Body of pancreas (tissue), 4 donors: ENCODE data around the gene IFI6. TPM values are rescaled to one million over a fixed set of nuclear protein-coding genes. Genes with fewer than 3 reads are reported as not detected.
A peak's percentile ranks its signal among the peaks of the same experiment; 100 is the strongest.
"Not testable (repeated sequence)": the region's sequence is repeated elsewhere in the genome, so short reads cannot be mapped to it uniquely, and the experiment has no call there.

ENCODE experiments used
- ATAC-seq: fragments of 150-250 bp; one replicate; pipeline ENCODE4 v1.9.1; 2016
- DNase-seq, 4 donors: peaks; one replicate each; pipeline ENCODE4 v3.0.0-alpha.2; 2019
- H3K27ac ChIP-seq, 4 donors: fragments of 200-600 bp; sonication (generic); 1 replicate in 3 of 4; 2 replicates in 1 of 4; pipeline versions ENCODE4 v1.5.1 to v1.6.1; 2016 to 2019; ENCODE audit warnings: mild to moderate bottlenecking in 1 of 4, mixed read lengths in 1 of 4, moderate library complexity in 1 of 4
- H3K27me3 ChIP-seq, 2 donors: fragments of 200-600 bp; sonication (generic); one replicate each; pipeline ENCODE4 v1.6.0; 2016; ENCODE audit warnings: mild to moderate bottlenecking in 1 of 2
- H3K36me3 ChIP-seq, 2 donors: fragments of 200-600 bp; sonication (generic); replicated peaks in 1 of 2; 2 replicates each; pipeline ENCODE4 v1.5.1; 2016; ENCODE audit warnings: low read depth in 2 of 2; ENCODE audit not compliant: insufficient read depth in 1 of 2
- H3K4me1 ChIP-seq: fragments of 200-600 bp; sonication (generic); one replicate; pipeline ENCODE4 v1.6.0; 2016
- H3K4me3 ChIP-seq, 2 donors: fragments of 200-600 bp; sonication (generic); 1 replicate in 1 of 2; 2 replicates in 1 of 2; pipeline ENCODE4 v1.5.1; 2016 to 2019
- H3K9me3 ChIP-seq, 3 donors: fragments of 200-600 bp; sonication (generic); 1 replicate in 2 of 3; 2 replicates in 1 of 3; pipeline ENCODE4 v1.5.1; 2016
- CTCF ChIP-seq, 7 experiments: fragments of 450-650 bp in 4 of 7; fragments of 200-600 bp in 3 of 7; sonication (generic) in 3 of 7; IDR thresholded peaks; one replicate each; pipeline ENCODE4 v1.5.1; 2016 to 2019; ENCODE audit warnings: antibody characterized with exemption in 7 of 7
- POLR2A ChIP-seq, 3 donors: fragments of 450-650 bp; IDR thresholded peaks; one replicate each; pipeline ENCODE4 v1.6.1; 2016; ENCODE audit warnings: antibody characterized with exemption in 3 of 3, mild to moderate bottlenecking in 2 of 3
- WGBS, 2 donors: methylation state at CpG; one replicate each; pipeline ENCODE4 v1.1.5; 2017; 5-methylcytosine and 5-hydroxymethylcytosine counted together
- intact Hi-C: fragments of 100-400 bp; cut with DNase I; formaldehyde crosslinking; loops from one replicate; pipeline ENCODE4 v1.15.1; 2023
- total RNA-seq, 2 donors: library from RNA; depleted of rRNA; stranded (reverse); fragments of >200 nt; gene quantifications; one replicate each; pipeline ENCODE4 v1.1.0, GENCODE V29; 2016

Gene IFI6
- total RNA-seq, 2 donors from 2014 or later: 54.0 to 58.0 TPM

GRCh38 chr1:27684176-27684575 lies 12.2 kb upstream of the IFI6 start:
- intact Hi-C loops: no loop called here
- H3K27ac ChIP-seq: no peak overlapping the region
- WGBS, 2 donors: 85 to 91% methylated on average over 2 of the region's 2 CpGs

GRCh38 chr1:27682351-27682944 lies 10.5 kb upstream of the IFI6 start:
- Histone ChIP-seq H3K4me3 (no peak overlapping the region), H3K27ac (peak overlapping the region in 3 of 4 donors; percentile 38 to 73 (median 61)), H3K9me3 (peaks cover 0 to 4% (median 0%) of the 10 kb centered on the region in 3 donors), H3K4me1 (no peaks in the 10 kb centered on the region), H3K36me3 (no peaks in the 10 kb centered on the region), H3K27me3 (no peaks in the 10 kb centered on the region)
- 55 to 56% methylated on average over 5 of the region's 5 CpGs for WGBS, 2 donors
- no peak for TF ChIP-seq CTCF (IDR thresholded peaks at IDR 0.05)
- TF ChIP-seq POLR2A (IDR thresholded peaks at IDR 0.05): no peak
- DNase-seq: no peak
- ATAC-seq: peak; percentile 64
- intact Hi-C loops: no loop called here

More at GRCh38 chr1:27684176-27684575, 12.2 kb upstream of the IFI6 start:
- peaks cover 0 to 4% (median 0%) of the 10 kb centered on the region in 3 donors for H3K9me3 ChIP-seq
- no peak for DNase-seq
- no peaks in the 10 kb centered on the region for H3K36me3 ChIP-seq
- TF ChIP-seq POLR2A (IDR thresholded peaks at IDR 0.05) (no peak), CTCF (IDR thresholded peaks at IDR 0.05) (no peak)
- no peak for ATAC-seq
- no peak overlapping the region for H3K4me3 ChIP-seq
- H3K27me3 ChIP-seq: no peaks in the 10 kb centered on the region
- H3K4me1 ChIP-seq: no peaks in the 10 kb centered on the region

- H3K9me3 ChIP-seq, ATAC-seq, H3K36me3 ChIP-seq, intact Hi-C loops, DNase-seq, H3K4me1 ChIP-seq, H3K4me3 ChIP-seq, H3K27me3 ChIP-seq: not testable (repeated sequence)
- H3K27ac ChIP-seq: peak overlapping the region in 3 of 4 donors; percentile 38 to 73 (median 61)
- 95 to 98% methylated on average over 4 of the region's 4 CpGs for WGBS, 2 donors
These were observed 9.6 kb upstream of the IFI6 start for GRCh38 chr1:27681580-27681979.

- H3K27me3 ChIP-seq, intact Hi-C loops, H3K9me3 ChIP-seq, H3K36me3 ChIP-seq, DNase-seq, ATAC-seq, H3K4me1 ChIP-seq, H3K27ac ChIP-seq, H3K4me3 ChIP-seq: not testable (repeated sequence)
- WGBS, 2 donors: 88 to 100% methylated on average over 1 to 2 of the region's 2 CpGs
These were observed 8.3 kb upstream of the IFI6 start for GRCh38 chr1:27680225-27680791.

- Histone ChIP-seq H3K27me3 (no peaks in the 10 kb centered on the region), H3K4me1 (no peaks in the 10 kb centered on the region)
- intact Hi-C loops: no loop called here
These were observed 6.8 kb upstream of the IFI6 start for GRCh38 chr1:27678747-27679146.

More at GRCh38 chr1:27678747-27679146, 6.8 kb upstream of the IFI6 start:
- ATAC-seq (no peak), DNase-seq (no peak)
- H3K9me3 ChIP-seq: peaks cover 0 to 4% (median 0%) of the 10 kb centered on the region in 3 donors
- H3K27ac ChIP-seq: no peak overlapping the region
- H3K36me3 ChIP-seq: no peaks in the 10 kb centered on the region
- TF ChIP-seq POLR2A (IDR thresholded peaks at IDR 0.05): no peak
- TF ChIP-seq CTCF (IDR thresholded peaks at IDR 0.05): no peak
- no peak overlapping the region for H3K4me3 ChIP-seq
